Naive thymus-derived CD4-positive, alpha-beta T cell (primary cell): ENCODE results near the gene GNB4. TPM values are rescaled to one million over a fixed set of nuclear protein-coding genes. Genes with fewer than 3 reads are reported as not detected.
A peak's percentile ranks its signal among the peaks of the same experiment; 100 is the strongest.

Experiments used
- ATAC-seq: fragments of 150-1000 bp; cut with Tn5 transposase; 2 replicates; pipeline ENCODE4 v1.10.0; 2021; ENCODE audit warnings: mild to moderate bottlenecking, moderate library complexity
- CTCF ChIA-PET: fragments of 350-600 bp; sonication (Branson Sonifier 250); formaldehyde crosslinking; loops from one replicate; lab custom pipeline; 2021; ENCODE audit warnings: antibody characterized with exemption; lab: Charles Lee
- POLR2A ChIA-PET: fragments of 350-600 bp; sonication (Branson Sonifier 250); formaldehyde crosslinking; loops from one replicate; lab custom pipeline; 2021; ENCODE audit warnings: antibody characterized with exemption, inconsistent platforms; lab: Charles Lee
- DNase-seq, 9 donors: peaks; one replicate each; pipeline versions ENCODE4 v3.0.0 to v3.0.0-alpha.2; 2020 to 2022; ENCODE audit warnings: mixed read lengths in 1 of 9
- H3K27ac ChIP-seq: one replicate; pipeline ENCODE4 v1.7.0; 2013; ENCODE audit warnings: mild to moderate bottlenecking, low read depth, low read length, moderate library complexity
- H3K27me3 ChIP-seq, 2 donors: one replicate each; pipeline ENCODE4 v1.7.0; 2013; ENCODE audit warnings: low read length in 2 of 2, mild to moderate bottlenecking in 2 of 2, moderate library complexity in 2 of 2; ENCODE audit not compliant: control insufficient read depth in 2 of 2, insufficient read depth in 2 of 2
- H3K36me3 ChIP-seq, 3 experiments: 1 replicate in 2 of 3; 2 replicates in 1 of 3; pipeline ENCODE4 v1.7.0; 2013; ENCODE audit warnings: low read length in 3 of 3, mild to moderate bottlenecking in 3 of 3, moderate library complexity in 1 of 3; ENCODE audit not compliant: insufficient read depth in 3 of 3, control insufficient read depth in 2 of 3
- H3K4me1 ChIP-seq, 2 donors: one replicate each; pipeline ENCODE4 v1.7.0; 2013; ENCODE audit warnings: low read length in 2 of 2, mild to moderate bottlenecking in 2 of 2, moderate library complexity in 1 of 2; ENCODE audit not compliant: control insufficient read depth in 2 of 2, insufficient read depth in 2 of 2
- H3K4me3 ChIP-seq: 2 replicates; pipeline ENCODE4 v1.7.0; 2013; ENCODE audit warnings: mild to moderate bottlenecking, low read length
- H3K9me3 ChIP-seq, 3 experiments: 1 replicate in 2 of 3; 2 replicates in 1 of 3; pipeline ENCODE4 v1.7.0; 2013; ENCODE audit warnings: low read length in 3 of 3; ENCODE audit not compliant: control insufficient read depth in 2 of 3
- H3K27ac Mint-ChIP-seq, 9 donors: one replicate each; pipeline ENCODE4 v1.8.0; 2020 to 2022; ENCODE audit warnings: mixed read lengths in 9 of 9, mild to moderate bottlenecking in 8 of 9, moderate library complexity in 5 of 9, inconsistent platforms in 2 of 9
- H3K27me3 Mint-ChIP-seq, 5 donors: one replicate each; pipeline ENCODE4 v1.8.0; 2021 to 2022; ENCODE audit warnings: mixed read lengths in 5 of 5, mild to moderate bottlenecking in 1 of 5
- H3K36me3 Mint-ChIP-seq, 5 donors: one replicate each; pipeline ENCODE4 v1.8.0; 2020 to 2022; ENCODE audit warnings: mixed read lengths in 5 of 5, mild to moderate bottlenecking in 3 of 5, inconsistent platforms in 1 of 5
- H3K4me1 Mint-ChIP-seq, 7 donors: one replicate each; pipeline ENCODE4 v1.8.0; 2020 to 2022; ENCODE audit warnings: mixed read lengths in 7 of 7, mild to moderate bottlenecking in 3 of 7, inconsistent platforms in 1 of 7
- H3K4me3 Mint-ChIP-seq, 10 donors: one replicate each; pipeline ENCODE4 v1.8.0; 2020 to 2022; ENCODE audit warnings: mild to moderate bottlenecking in 10 of 10, mixed read lengths in 10 of 10, moderate library complexity in 6 of 10, inconsistent platforms in 2 of 10
- H3K9me3 Mint-ChIP-seq, 11 donors: one replicate each; pipeline ENCODE4 v1.8.0; 2020 to 2022; ENCODE audit warnings: mixed read lengths in 11 of 11, mild to moderate bottlenecking in 4 of 11, inconsistent platforms in 1 of 11, moderate library complexity in 1 of 11
- intact Hi-C, 2 donors: fragments of 100-400 bp; cut with micrococcal nuclease; formaldehyde crosslinking; loops; one replicate each; pipeline ENCODE4 v1.15.1; 2023
- polyA plus RNA-seq, 2 donors: library from polyadenylated mRNA; unstranded; fragments of 300-500 nt; fragmentation: Illumina TruSeq; gene quantifications; one replicate each; pipeline ENCODE4 v1.2.3, GENCODE V29; 2021
- total RNA-seq, 6 experiments: library from RNA in 5 of 6; stranded (reverse) in 5 of 6; gene quantifications; 1 replicate in 5 of 6; 2 replicates in 1 of 6; pipeline ENCODE4 v1.2.3 and lab custom pipeline; 2021 to 2026

GNB4 gene
- total and polyA plus RNA-seq, 7 experiments from 2014 or later: 0.12 to 11.3 (median 1.3) TPM

DNA sequence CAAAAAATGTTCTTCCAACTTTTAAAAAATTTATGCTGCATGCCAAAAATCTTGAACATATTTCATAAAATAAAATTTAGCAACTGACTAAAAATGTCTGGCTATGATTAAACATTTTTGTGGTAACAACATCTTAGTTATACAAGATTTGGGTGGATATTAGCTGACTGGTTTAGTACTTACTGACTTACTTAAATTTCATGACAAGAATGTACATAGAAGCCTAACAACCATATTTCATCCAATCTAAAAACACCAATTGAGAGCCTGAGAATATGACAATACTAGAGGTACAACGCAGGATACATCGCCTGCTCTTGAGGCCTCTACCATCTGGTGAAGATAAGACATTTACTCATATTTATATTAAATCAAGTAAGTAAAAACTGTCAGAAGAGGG lies 34.6 kb downstream of the GNB4 start:
- H3K27me3 Mint-ChIP-seq: no peaks in the 10 kb centered on the region
- intact Hi-C loops: no loop called here
- H3K9me3 Mint-ChIP-seq: no peaks in the 10 kb centered on the region
- DNase-seq: no peak
- Histone ChIP-seq H3K27ac (no peak overlapping the region), H3K4me1 (no peaks in the 10 kb centered on the region), H3K4me3 (no peak overlapping the region), H3K27me3 (no peaks in the 10 kb centered on the region), H3K9me3 (no peaks in the 10 kb centered on the region), H3K36me3 (no peaks in the 10 kb centered on the region)
- ChIA-PET CTCF (no interaction called here), POLR2A (no interaction called here)
- no peaks in the 10 kb centered on the region for H3K4me1 Mint-ChIP-seq
- H3K27ac Mint-ChIP-seq: no peak overlapping the region
- H3K36me3 Mint-ChIP-seq: peaks cover 0 to 8% (median 0%) of the 10 kb centered on the region in 5 donors
- ATAC-seq: no peak
- no peak overlapping the region for H3K4me3 Mint-ChIP-seq

DNA sequence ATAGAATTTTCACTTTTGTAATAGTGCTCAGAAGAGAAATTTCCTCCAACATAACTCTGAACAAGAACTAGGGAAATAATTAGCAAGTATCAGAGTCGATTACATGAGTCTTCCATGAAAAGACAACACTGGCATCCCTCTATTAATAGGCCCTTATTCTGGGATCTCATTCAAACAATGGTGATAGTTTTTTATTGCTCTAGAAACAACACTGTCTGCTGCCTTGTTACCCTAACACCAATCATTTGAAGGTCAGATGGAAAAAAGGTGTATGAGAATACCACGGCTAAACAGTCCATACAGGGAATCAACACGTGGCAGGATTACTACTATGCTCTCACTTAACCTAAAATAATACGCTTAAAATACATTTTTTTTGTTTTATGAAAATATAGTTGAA lies 35.9 kb downstream of the GNB4 start:
- Histone ChIP-seq H3K27ac (no peak overlapping the region), H3K4me3 (no peak overlapping the region), H3K9me3 (no peaks in the 10 kb centered on the region), H3K27me3 (no peaks in the 10 kb centered on the region), H3K36me3 (no peaks in the 10 kb centered on the region), H3K4me1 (no peaks in the 10 kb centered on the region)
- DNase-seq (no peak), ATAC-seq (no peak)
- H3K27ac Mint-ChIP-seq: no peak overlapping the region
- peaks cover 0 to 8% (median 0%) of the 10 kb centered on the region in 5 donors for H3K36me3 Mint-ChIP-seq
- H3K4me3 Mint-ChIP-seq: no peak overlapping the region
- H3K9me3 Mint-ChIP-seq: no peaks in the 10 kb centered on the region
- H3K27me3 Mint-ChIP-seq: no peaks in the 10 kb centered on the region
- ChIA-PET CTCF (no interaction called here), POLR2A (no interaction called here)
- no peaks in the 10 kb centered on the region for H3K4me1 Mint-ChIP-seq
- intact Hi-C loops: no loop called here

DNA sequence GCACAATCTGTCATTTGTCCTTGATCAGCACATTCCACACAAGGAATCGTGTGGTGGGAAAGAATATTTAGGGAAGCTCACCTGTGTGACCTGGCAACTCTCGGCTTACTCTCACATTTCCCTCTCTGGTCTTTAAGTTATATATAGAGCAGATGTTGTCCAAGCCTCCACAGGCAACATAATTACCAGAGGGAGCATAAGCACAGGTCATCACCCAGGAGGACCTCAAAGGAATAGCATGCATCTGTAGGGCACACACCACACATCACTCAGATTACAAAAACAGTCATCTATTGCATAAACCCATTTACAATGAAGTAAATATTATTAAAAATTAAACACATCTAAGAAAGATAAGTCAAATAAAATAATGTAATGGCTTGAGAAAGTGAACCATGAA lies 36.5 kb downstream of the GNB4 start:
- no peaks in the 10 kb centered on the region for H3K27me3 Mint-ChIP-seq
- no peak overlapping the region for H3K4me3 Mint-ChIP-seq
- DNase-seq (no peak), ATAC-seq (no peak)
- ChIA-PET CTCF (no interaction called here), POLR2A (no interaction called here)
- Histone ChIP-seq H3K9me3 (no peaks in the 10 kb centered on the region), H3K27me3 (no peaks in the 10 kb centered on the region), H3K36me3 (no peaks in the 10 kb centered on the region), H3K4me1 (no peaks in the 10 kb centered on the region), H3K4me3 (no peak overlapping the region), H3K27ac (no peak overlapping the region)
- H3K27ac Mint-ChIP-seq: no peak overlapping the region
- H3K9me3 Mint-ChIP-seq: no peaks in the 10 kb centered on the region
- H3K36me3 Mint-ChIP-seq: peaks cover 0 to 8% (median 0%) of the 10 kb centered on the region in 5 donors
- intact Hi-C loops: no loop called here
- H3K4me1 Mint-ChIP-seq: no peaks in the 10 kb centered on the region

DNA sequence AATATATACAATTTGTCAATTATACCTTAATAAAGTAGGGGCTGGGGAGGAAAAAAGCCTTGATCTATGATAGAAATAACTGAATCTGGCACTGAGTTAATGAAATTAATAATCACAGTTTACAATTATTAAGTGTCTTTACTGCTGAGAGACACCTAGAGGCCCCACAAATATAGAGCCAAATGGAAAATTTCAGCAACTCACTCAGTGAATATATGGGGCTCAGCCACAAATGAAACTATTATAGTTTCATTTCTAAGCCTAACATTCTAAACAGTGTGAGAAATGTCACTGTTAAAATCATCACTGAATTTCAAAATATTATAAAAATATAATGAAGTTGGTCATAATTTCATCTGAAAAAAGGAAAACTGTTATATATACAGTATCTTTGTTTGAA lies 40.3 kb downstream of the GNB4 start:
- H3K4me3 Mint-ChIP-seq: no peak overlapping the region
- no peaks in the 10 kb centered on the region for H3K4me1 Mint-ChIP-seq
- peaks cover 0 to 2% (median 0%) of the 10 kb centered on the region in 5 donors for H3K36me3 Mint-ChIP-seq
- Histone ChIP-seq H3K4me1 (no peaks in the 10 kb centered on the region), H3K27ac (no peak overlapping the region), H3K9me3 (no peaks in the 10 kb centered on the region), H3K27me3 (no peaks in the 10 kb centered on the region), H3K4me3 (no peak overlapping the region), H3K36me3 (no peaks in the 10 kb centered on the region)
- DNase-seq (no peak), ATAC-seq (no peak)
- H3K9me3 Mint-ChIP-seq: no peaks in the 10 kb centered on the region
- intact Hi-C loops: no loop called here
- no peaks in the 10 kb centered on the region for H3K27me3 Mint-ChIP-seq
- CTCF ChIA-PET: no interaction called here
- POLR2A ChIA-PET: no interaction called here
- H3K27ac Mint-ChIP-seq: no peak overlapping the region

DNA sequence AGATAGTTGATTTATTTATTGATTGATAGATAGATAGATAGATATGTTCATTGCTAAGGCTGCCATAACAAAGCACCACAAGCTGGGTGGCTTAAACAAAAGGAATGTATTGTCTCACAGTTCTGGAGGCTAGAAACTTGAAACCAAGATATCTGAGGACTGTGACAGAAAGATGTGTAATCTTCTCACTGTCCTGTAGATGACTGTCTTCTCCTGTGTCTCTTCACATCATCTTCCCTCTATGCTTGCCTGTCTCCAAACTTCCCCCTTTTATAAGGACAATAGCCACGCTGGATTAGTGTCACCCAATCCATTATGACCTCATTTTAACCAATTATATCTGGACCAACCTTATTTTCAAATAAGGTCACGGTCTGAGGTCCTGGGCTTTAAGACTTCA lies 40.9 kb downstream of the GNB4 start:
- ChIA-PET POLR2A (no interaction called here), CTCF (no interaction called here)
- no peak overlapping the region for H3K27ac Mint-ChIP-seq
- H3K4me3 ChIP-seq: no peak overlapping the region
- H3K4me1 Mint-ChIP-seq: no peaks in the 10 kb centered on the region
- H3K27me3 ChIP-seq: no peaks in the 10 kb centered on the region
- H3K36me3 ChIP-seq: no peaks in the 10 kb centered on the region
- H3K27ac ChIP-seq: no peak overlapping the region
- no peaks in the 10 kb centered on the region for H3K9me3 ChIP-seq
- H3K27me3 Mint-ChIP-seq: no peaks in the 10 kb centered on the region
- H3K36me3 Mint-ChIP-seq: peaks cover 0 to 1% (median 0%) of the 10 kb centered on the region in 5 donors
- DNase-seq (no peak), ATAC-seq (no peak)
- H3K9me3 Mint-ChIP-seq: no peaks in the 10 kb centered on the region
- intact Hi-C loops: no loop called here
- no peak overlapping the region for H3K4me3 Mint-ChIP-seq
- H3K4me1 ChIP-seq: no peaks in the 10 kb centered on the region

DNA sequence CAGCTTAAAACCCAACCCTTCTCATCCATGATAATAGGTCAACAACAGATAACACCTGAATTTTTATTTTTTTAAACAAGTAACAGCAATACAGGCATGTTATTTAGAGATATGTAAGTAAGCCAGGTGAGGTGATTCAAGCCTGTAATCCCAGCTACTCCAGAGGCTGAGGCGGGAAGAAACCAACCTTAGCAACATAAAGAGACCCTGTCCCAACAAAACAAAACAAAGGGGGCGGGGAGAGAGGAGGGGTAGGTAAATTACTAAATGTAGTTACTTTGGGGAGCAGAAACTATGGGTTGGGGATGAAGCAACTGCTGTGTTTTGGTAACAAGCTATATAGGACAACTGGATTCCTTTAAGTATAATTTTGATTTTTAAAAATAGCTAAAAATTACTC lies 47.0 kb downstream of the GNB4 start:
- Histone ChIP-seq H3K4me3 (no peak overlapping the region), H3K4me1 (no peaks in the 10 kb centered on the region), H3K9me3 (no peaks in the 10 kb centered on the region), H3K36me3 (no peaks in the 10 kb centered on the region), H3K27ac (no peak overlapping the region), H3K27me3 (no peaks in the 10 kb centered on the region)
- ATAC-seq (no peak), DNase-seq (no peak)
- Mint-ChIP-seq H3K36me3 (peaks cover 0 to 21% (median 9%) of the 10 kb centered on the region in 5 donors), H3K4me1 (peaks cover 0 to 3% (median 0%) of the 10 kb centered on the region in 7 donors), H3K9me3 (no peaks in the 10 kb centered on the region), H3K4me3 (no peak overlapping the region), H3K27me3 (no peaks in the 10 kb centered on the region), H3K27ac (no peak overlapping the region)
- intact Hi-C loops: no loop called here
- POLR2A ChIA-PET: no interaction called here
- CTCF ChIA-PET: no interaction called here

DNA sequence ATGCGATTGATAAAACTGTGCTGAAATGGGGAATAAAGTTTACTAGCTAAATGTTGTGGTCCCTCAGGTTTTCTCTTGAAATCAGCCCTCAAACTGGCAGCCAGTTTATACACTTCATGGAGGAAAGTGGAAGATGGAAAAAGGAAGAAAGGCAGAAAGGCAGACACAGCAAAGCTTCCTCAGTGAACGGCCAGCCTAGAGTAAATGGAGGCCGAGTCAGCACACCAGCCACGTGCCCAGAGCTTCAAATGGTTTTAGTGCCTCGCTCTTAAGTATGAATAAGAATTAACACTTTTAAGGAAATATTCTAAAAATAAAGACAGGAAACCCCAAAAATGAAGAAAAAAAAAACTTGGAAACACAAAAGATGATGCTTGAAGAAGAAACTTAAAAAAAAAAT lies 48.3 kb downstream of the GNB4 start:
- POLR2A ChIA-PET: interaction anchor here (0.7 kb wide), 1 partner anchor 30 kb away, joined by 3 read pairs; no protein-coding TSS in a partner anchor
- H3K36me3 ChIP-seq: no peaks in the 10 kb centered on the region

More for the DNA sequence above, 48.3 kb downstream of the GNB4 start:
- Histone ChIP-seq H3K4me3 (no peak overlapping the region), H3K27me3 (no peaks in the 10 kb centered on the region), H3K9me3 (no peaks in the 10 kb centered on the region), H3K4me1 (no peaks in the 10 kb centered on the region), H3K27ac (no peak overlapping the region)
- H3K27ac Mint-ChIP-seq: peak overlapping the region in 1 of 9 donors; percentile 32
- ATAC-seq (no peak), DNase-seq (no peak)
- H3K36me3 Mint-ChIP-seq: peaks cover 0 to 21% (median 9%) of the 10 kb centered on the region in 5 donors
- H3K27me3 Mint-ChIP-seq: no peaks in the 10 kb centered on the region
- CTCF ChIA-PET: interaction anchor here (0.6 kb wide), 1 partner anchor 22 kb away, joined by 3 read pairs; no protein-coding TSS in a partner anchor
- H3K4me1 Mint-ChIP-seq: peaks cover 0 to 3% (median 0%) of the 10 kb centered on the region in 7 donors
- H3K4me3 Mint-ChIP-seq: no peak overlapping the region
- intact Hi-C loops: no loop called here
- no peaks in the 10 kb centered on the region for H3K9me3 Mint-ChIP-seq
